Dendritic cell treated with granulocyte-macrophage colony-stimulating factor and Interleukin-4, amounts not matched to agents 40 ng/mL and 50 ng/mL, for 4 days (primary cell): Measurements from ENCODE around the gene FGGY.
"Not testable (repeated sequence)": the region's sequence is repeated elsewhere in the genome, so short reads cannot be mapped to it uniquely, and the experiment has no call there.

Experiments used
- H3K27ac Mint-ChIP-seq: one replicate; pipeline ENCODE4 v1.8.0; 2022; ENCODE audit warnings: mild to moderate bottlenecking, mixed read lengths
- H3K27me3 Mint-ChIP-seq: one replicate; pipeline ENCODE4 v1.8.0; 2022; ENCODE audit warnings: mild to moderate bottlenecking, mixed read lengths
- H3K36me3 Mint-ChIP-seq: one replicate; pipeline ENCODE4 v1.8.0; 2022; ENCODE audit warnings: low read depth, mixed read lengths
- H3K4me1 Mint-ChIP-seq: one replicate; pipeline ENCODE4 v1.8.0; 2022; ENCODE audit warnings: low read depth, mixed read lengths
- H3K4me3 Mint-ChIP-seq: one replicate; pipeline ENCODE4 v1.8.0; 2022; ENCODE audit warnings: mild to moderate bottlenecking, moderate library complexity, mixed read lengths
- H3K9me3 Mint-ChIP-seq: one replicate; pipeline ENCODE4 v1.8.0; 2022; ENCODE audit warnings: mixed read lengths
- intact Hi-C: fragments of 100-400 bp; cut with micrococcal nuclease; formaldehyde crosslinking; loops from one replicate; pipeline ENCODE4 v1.15.0; 2022

FGGY gene

DNA sequence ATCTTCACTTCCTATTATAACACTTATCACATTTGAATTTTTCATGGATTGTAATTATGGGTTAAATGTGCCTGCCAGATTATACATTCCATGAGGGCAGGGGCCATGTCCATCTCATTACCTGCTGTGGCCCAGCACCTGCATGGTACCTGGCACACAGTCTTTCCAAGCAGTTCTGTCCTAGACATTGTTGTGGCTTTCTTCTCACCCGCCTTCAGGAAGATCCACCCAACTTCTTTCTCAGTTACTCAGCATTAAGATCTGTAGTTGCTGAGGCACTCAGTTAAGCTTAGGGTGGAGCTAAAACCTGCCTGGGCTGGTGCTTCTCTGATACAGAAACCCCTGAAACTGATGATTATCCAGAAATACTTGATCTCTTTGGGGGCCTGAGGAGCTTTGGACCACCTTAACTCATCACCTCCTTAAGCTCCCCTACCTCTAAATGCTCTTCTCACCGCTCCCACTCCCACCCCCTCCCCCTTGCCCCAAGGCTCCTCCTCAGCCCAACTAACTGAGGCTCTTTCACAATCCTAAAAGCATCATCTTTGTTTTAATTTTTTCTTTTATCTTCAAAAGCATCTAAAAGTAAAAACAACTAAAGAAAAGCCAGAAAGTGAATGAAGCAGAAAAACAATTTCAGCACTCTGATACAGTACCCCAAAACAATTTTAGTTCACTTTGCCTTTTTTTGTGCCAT lies 190.6 kb downstream of the FGGY start:
- H3K4me3 Mint-ChIP-seq = no peak overlapping the region
- H3K27ac Mint-ChIP-seq = peak overlapping the region; percentile 8
- H3K27me3 Mint-ChIP-seq = no peaks in the 10 kb centered on the region
- intact Hi-C loops = no loop called here
- H3K4me1 Mint-ChIP-seq = peaks cover 17% of the 10 kb centered on the region
- peaks cover 16% of the 10 kb centered on the region for H3K9me3 Mint-ChIP-seq
- no peaks in the 10 kb centered on the region for H3K36me3 Mint-ChIP-seq

DNA sequence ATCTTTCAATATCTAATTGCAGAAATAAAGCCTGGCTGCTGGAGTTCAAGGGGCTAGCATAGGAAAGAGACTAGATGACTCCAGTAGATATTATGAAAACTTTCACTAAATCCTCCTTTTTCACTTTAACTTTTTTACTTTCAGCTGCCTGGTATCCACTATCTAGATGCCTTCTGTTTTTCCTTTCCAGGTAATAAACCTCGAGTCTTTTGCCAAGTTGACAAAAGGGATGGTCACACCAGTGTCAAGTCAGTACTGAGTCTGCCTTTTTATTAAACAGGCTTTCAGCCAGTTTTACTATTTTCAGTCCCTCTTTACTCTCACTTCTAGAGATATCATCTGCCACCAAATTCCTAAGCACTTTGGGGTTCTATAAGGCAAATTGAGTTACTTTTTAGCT lies 195.6 kb downstream of the FGGY start:
- Mint-ChIP-seq H3K36me3 (no peaks in the 10 kb centered on the region), H3K9me3 (peaks cover 16% of the 10 kb centered on the region), H3K4me1 (peaks cover 16% of the 10 kb centered on the region), H3K27me3 (no peaks in the 10 kb centered on the region), H3K27ac (no peak overlapping the region), H3K4me3 (no peak overlapping the region)
- intact Hi-C loops = loop anchor here (10.0 kb wide), 1 partner anchor 212 kb away; no protein-coding TSS in a partner anchor

DNA sequence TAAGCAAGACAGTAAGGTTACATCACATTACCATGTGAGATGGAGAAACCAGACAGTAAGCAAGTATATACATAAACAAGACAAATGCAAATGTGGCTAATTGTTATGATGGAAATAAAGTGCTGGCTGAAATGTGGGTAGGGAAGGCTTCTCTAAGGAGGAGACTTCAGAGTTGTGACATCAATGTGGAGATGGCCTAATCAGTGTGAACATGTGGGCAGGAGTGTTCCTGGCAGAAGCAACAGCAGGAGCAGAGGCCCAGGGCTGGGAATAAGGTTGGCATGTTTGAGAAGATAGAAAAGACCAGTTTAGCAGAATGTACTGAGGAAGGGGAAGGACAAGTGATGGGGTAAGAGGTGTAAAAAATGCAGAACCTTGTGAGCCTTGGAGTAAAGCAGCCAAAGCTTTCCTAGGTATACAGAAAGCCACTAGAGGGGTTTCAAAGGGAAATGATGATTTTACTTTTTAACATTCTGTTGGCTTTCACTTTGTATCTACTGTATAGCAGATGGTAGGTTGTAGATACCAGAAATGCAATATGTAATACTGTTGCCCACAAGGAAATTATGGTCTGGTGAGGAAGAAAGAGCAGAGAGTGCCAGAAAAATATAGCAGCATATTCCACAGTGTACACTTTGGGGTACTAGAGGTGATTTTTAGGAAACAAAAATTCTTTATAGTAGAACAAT lies 197.4 kb downstream of the FGGY start:
- no peaks in the 10 kb centered on the region for H3K36me3 Mint-ChIP-seq
- intact Hi-C loops = loop anchor here (10.0 kb wide), 1 partner anchor 211 kb away; no protein-coding TSS in a partner anchor
- H3K27me3 Mint-ChIP-seq = no peaks in the 10 kb centered on the region
- no peak overlapping the region for H3K27ac Mint-ChIP-seq
- peaks cover 23% of the 10 kb centered on the region for H3K4me1 Mint-ChIP-seq
- H3K4me3 Mint-ChIP-seq = no peak overlapping the region
- H3K9me3 Mint-ChIP-seq = peaks cover 16% of the 10 kb centered on the region

DNA sequence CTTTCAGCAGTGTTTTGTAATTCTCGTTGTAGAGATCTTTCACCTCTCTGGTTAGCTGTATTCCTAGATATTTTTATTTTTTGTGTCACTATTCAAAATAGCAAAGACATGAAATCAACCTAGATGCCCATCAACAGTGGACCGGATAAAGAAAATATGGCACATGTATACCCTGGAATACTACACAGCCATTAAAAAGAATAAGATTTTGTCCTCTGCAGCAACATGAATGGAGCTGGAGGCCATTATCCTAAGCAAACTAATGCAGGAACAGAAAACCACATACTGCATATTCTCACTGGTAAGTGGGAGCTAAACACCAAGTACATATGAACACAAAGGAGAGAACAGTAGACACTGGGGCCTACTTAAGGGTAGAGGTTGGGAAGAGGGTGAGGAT lies 199.3 kb downstream of the FGGY start:
- not testable (repeated sequence) for H3K4me3 Mint-ChIP-seq, H3K27me3 Mint-ChIP-seq, H3K27ac Mint-ChIP-seq, H3K36me3 Mint-ChIP-seq
- Mint-ChIP-seq H3K9me3 (peaks cover 10% of the 10 kb centered on the region), H3K4me1 (peaks cover 39% of the 10 kb centered on the region)
- intact Hi-C loops = loop anchor here (10.0 kb wide), 1 partner anchor 209 kb away; no protein-coding TSS in a partner anchor

DNA sequence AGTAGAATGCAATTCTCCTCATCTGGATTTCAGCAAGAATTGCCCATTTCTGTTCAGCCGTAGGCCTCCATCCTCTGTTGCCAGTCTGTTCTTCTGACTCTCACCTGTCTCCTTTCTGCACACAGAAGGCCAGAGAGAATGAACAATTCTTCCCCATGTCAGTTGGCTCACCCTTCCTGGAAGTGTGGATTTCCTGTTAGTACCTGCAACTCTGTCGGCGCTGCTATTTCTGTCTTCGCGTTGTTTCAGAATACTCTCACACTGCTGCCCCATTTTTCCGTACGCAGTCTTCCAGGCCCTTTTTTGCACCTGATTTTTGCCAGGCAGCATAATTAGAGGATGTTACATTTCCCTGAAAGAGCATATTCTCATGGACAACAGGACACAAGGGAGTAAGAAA lies 200.7 kb downstream of the FGGY start:
- Mint-ChIP-seq H3K27ac (no peak overlapping the region), H3K36me3 (no peaks in the 10 kb centered on the region), H3K27me3 (no peaks in the 10 kb centered on the region), H3K4me1 (peaks cover 45% of the 10 kb centered on the region), H3K4me3 (no peak overlapping the region), H3K9me3 (no peaks in the 10 kb centered on the region)
- intact Hi-C loops = loop anchor here (10.0 kb wide), 1 partner anchor 207 kb away; no protein-coding TSS in a partner anchor

DNA sequence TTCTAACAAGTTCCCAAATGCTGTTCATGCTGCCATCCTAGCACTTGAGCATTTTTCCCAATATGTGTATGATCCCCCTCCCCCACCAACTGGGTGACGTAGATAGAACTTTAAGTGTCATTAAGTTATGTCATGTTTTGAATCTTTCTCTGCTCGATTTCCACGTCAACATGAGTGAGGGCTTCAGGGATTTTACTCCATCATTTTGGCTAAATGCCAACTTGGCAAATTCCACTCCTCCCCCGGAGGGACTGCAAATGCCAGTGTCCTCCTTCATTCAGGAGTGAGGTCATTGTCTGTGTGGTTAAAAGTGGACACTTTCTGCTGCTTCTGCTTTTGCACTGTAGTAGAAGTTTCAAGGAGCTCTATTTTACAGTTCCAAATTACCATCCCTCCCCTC lies 201.7 kb downstream of the FGGY start:
- no peaks in the 10 kb centered on the region for H3K9me3 Mint-ChIP-seq

GRCh38 chr1:59499273-59499942 lies 202.5 kb downstream of the FGGY start:
- H3K27ac Mint-ChIP-seq = no peak overlapping the region
- intact Hi-C loops = loop anchor here (10.0 kb wide), 1 partner anchor 205 kb away; no protein-coding TSS in a partner anchor
- no peak overlapping the region for H3K4me3 Mint-ChIP-seq
- H3K4me1 Mint-ChIP-seq = peaks cover 34% of the 10 kb centered on the region
- no peaks in the 10 kb centered on the region for H3K27me3 Mint-ChIP-seq
- H3K36me3 Mint-ChIP-seq = no peaks in the 10 kb centered on the region
- no peaks in the 10 kb centered on the region for H3K9me3 Mint-ChIP-seq

More for the DNA sequence above, 201.7 kb downstream of the FGGY start:
- Mint-ChIP-seq H3K4me3 (no peak overlapping the region), H3K27ac (no peak overlapping the region), H3K4me1 (peaks cover 40% of the 10 kb centered on the region), H3K27me3 (no peaks in the 10 kb centered on the region), H3K36me3 (no peaks in the 10 kb centered on the region)
- intact Hi-C loops = loop anchor here (10.0 kb wide), 1 partner anchor 206 kb away; no protein-coding TSS in a partner anchor

DNA sequence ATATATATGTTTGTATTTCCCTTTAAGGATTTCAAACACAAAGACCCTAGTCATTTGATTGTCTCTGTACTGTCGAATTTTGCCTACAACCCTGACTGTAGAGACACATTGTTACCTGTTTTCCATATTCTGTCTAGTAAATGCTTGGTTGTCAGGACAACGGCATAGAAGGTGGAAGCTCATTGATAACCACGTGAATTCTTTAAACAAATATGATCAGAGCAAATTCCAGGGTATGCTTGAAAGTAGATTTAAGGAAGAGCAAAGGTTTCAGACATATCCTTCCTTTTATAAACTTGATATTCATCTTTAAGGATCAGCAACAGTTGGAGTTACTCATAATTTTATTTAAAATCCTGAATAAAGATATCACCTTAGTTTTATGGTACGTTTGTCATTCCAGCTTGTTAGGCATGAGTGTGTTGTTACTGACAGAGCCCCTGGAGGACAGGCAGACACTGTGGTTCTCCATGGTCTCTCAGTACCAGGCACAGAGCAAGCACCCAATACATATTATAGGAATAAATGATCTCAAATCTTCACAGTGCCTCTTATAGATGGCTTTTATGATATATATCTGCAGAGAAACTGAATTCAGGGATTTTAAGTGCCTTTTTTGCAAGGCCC lies 203.2 kb downstream of the FGGY start:
- Mint-ChIP-seq H3K4me1 (peaks cover 33% of the 10 kb centered on the region), H3K9me3 (no peaks in the 10 kb centered on the region), H3K27me3 (no peaks in the 10 kb centered on the region), H3K27ac (no peak overlapping the region), H3K36me3 (no peaks in the 10 kb centered on the region), H3K4me3 (no peak overlapping the region)
- intact Hi-C loops = loop anchor here (10.0 kb wide), 1 partner anchor 205 kb away; no protein-coding TSS in a partner anchor

DNA sequence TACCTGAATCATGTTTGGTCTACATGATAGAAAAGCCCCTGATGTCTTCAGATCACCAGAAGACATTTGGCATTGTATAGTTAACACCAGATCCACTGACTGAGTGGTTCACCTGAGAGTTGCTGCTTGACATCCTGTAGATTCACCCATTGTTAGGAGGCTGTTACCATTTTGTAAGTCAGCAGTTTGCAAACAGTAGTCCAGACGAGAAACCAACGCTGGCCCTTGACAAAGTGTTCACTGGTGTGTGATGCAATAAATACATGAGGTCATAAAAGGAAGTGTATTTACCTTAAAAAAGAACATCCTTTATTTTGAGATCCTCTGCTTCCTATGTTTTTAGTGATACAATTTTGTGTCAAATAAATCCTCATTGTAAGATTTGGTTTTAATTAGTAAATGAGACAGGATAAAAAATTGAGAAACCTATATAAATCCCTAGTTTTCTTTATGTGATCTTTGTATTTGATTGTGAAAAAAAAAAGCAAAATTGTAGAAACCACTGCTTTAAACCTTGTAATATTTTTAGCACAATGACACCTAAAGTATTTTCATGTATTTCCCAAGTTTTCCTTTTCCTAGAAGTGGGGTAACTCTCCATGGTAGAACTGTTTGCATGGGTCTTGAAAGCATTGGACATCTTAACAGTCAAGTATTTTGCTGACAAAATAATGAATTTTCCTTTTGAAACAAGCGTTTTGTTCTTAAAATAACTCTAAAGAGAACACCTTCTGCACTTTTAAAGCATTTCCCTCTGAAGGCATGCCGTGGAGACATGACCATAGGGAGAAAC lies 204.3 kb downstream of the FGGY start:
- intact Hi-C loops = no loop called here
- Mint-ChIP-seq H3K4me1 (peaks cover 40% of the 10 kb centered on the region), H3K9me3 (no peaks in the 10 kb centered on the region), H3K36me3 (no peaks in the 10 kb centered on the region), H3K27me3 (no peaks in the 10 kb centered on the region), H3K4me3 (no peak overlapping the region), H3K27ac (no peak overlapping the region)

DNA sequence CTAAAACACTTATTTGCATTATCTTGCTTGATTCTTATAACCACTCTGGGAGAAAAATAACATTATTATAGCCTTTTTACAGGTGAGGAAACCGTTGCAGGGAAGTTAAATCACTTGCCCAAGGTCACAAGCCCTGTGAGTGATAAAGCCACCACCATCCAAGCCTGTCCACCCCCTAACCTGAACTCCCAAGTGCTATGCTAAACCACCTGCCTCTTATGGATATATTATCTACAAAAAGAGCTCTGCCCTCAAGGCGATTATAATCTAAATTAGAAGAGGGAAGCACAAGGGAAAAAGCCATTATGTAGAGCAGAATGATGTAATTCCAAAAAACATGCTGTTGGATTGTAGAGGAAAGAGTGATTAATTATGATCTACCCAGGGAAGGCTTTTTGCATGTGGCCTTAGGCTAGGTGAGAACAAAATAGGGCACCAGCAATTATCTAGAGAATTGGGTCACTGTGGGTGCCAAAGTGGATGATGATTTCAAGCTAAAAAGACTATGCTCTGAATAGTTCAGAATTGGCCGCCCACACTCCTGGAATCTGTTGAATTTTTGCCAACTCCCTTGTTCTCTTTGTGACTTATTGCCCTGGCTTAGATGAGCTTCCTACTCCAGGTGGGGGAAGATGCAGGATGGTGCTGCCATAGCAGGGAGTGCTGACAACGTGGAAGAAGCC lies 205.3 kb downstream of the FGGY start:
- no peaks in the 10 kb centered on the region for H3K36me3 Mint-ChIP-seq
- H3K9me3 Mint-ChIP-seq = no peaks in the 10 kb centered on the region
- H3K4me3 Mint-ChIP-seq = no peak overlapping the region
- intact Hi-C loops = no loop called here
- peaks cover 47% of the 10 kb centered on the region for H3K4me1 Mint-ChIP-seq
- H3K27ac Mint-ChIP-seq = no peak overlapping the region
- no peaks in the 10 kb centered on the region for H3K27me3 Mint-ChIP-seq

DNA sequence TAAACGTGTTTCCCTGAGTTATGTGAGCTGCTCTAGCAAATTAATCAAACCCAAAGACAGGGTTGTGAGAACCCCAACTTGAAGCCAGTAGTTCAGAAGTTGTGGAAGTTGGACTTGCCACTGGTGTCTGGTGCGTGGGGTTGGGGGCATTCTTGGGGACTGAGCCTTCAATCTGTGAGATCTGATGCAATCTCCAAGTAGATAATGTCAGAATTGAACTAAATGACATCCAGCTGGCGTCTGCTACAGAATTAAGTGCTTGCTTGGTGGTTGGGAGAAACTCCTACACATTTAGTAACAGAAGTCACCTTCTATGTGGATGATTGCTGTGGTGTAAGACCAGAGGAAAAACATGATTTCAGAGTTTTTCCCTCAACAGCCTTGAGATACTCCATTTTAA lies 207.4 kb downstream of the FGGY start:
- Mint-ChIP-seq H3K4me3 (no peak overlapping the region), H3K9me3 (peaks cover 8% of the 10 kb centered on the region), H3K4me1 (peaks cover 44% of the 10 kb centered on the region), H3K27me3 (no peaks in the 10 kb centered on the region), H3K27ac (no peak overlapping the region), H3K36me3 (peaks cover 6% of the 10 kb centered on the region)
- intact Hi-C loops = no loop called here

DNA sequence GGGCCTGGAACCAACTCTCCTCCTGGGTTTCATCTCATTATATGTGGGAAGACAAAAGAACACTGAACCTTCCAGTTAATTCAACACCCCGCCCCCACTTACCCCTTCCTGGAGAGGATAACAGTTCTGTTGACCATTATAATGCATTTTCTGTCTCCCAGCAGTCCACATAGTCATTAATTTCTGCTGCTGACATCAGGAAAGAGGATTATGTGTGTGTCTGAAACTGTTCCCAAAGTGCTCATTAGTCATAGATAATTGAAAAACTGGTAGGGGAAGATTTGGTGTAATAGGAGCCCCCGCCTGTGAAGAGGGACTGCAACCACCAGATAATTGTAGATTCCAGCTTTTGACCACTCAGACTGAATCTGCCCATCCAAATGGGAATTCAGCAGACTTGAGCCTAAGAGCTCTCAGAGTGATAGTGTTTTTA lies 208.7 kb downstream of the FGGY start:
- peaks cover 31% of the 10 kb centered on the region for H3K4me1 Mint-ChIP-seq
- peaks cover 6% of the 10 kb centered on the region for H3K36me3 Mint-ChIP-seq
- peaks cover 8% of the 10 kb centered on the region for H3K9me3 Mint-ChIP-seq
- intact Hi-C loops = no loop called here
- H3K27ac Mint-ChIP-seq = no peak overlapping the region
- H3K4me3 Mint-ChIP-seq = no peak overlapping the region
- no peaks in the 10 kb centered on the region for H3K27me3 Mint-ChIP-seq

DNA sequence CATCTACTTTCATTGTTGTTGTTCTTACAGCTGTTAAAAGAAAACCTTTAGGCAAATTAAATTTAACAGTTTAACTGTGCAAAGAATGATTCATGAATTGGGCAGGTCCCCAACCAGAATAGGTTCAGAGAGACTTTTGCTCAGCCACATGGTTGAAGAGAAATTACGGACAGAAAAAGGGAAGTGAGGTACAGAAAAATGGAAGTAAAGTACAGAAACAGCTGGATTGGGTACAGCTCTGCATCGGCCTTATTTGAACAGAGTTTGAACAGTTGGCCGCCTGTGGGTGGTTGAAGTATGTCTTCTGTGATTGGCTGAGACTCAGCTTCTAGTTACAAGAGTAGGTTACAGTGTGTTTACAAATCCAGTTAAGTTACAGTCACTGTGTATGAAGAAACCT lies 210.1 kb downstream of the FGGY start:
- Mint-ChIP-seq H3K4me3 (no peak overlapping the region), H3K9me3 (peaks cover 8% of the 10 kb centered on the region), H3K27ac (peak overlapping the region; percentile 46), H3K36me3 (peaks cover 6% of the 10 kb centered on the region), H3K27me3 (no peaks in the 10 kb centered on the region), H3K4me1 (peaks cover 28% of the 10 kb centered on the region)
- intact Hi-C loops = no loop called here
